Keratinocyte (primary cell): Measurements from ENCODE around the gene NFATC1. TPM values are rescaled to one million over a fixed set of nuclear protein-coding genes. Genes with fewer than 3 reads are reported as not detected.

ENCODE experiments used
- DNase-seq: peaks from one replicate; pipeline ENCODE4 v3.0.0-alpha.2; 2011; ENCODE audit warnings: low read depth, missing footprints, low spot score
- FAIRE-seq: peaks from 2 replicates; lab custom pipeline; 2011; peaks lifted over from hg19 to GRCh38; lab: Jason Lieb, UNC
- H2AFZ ChIP-seq: 2 replicates; pipeline ENCODE4 v1.6.0; 2012; ENCODE audit warnings: low read length, control low read depth, inconsistent platforms; ENCODE audit not compliant: control insufficient read depth
- H3K27ac ChIP-seq: 2 replicates; pipeline ENCODE4 v1.5.1; 2011; ENCODE audit warnings: low read length; ENCODE audit not compliant: control insufficient read depth, insufficient read depth
- H3K27me3 ChIP-seq: 3 replicates; pipeline ENCODE4 v1.6.0; 2011; ENCODE audit warnings: low read length; ENCODE audit not compliant: control insufficient read depth, insufficient read depth; ENCODE audit errors: extremely low read depth
- H3K36me3 ChIP-seq, 2 experiments: 2 replicates in 1 of 2; 3 replicates in 1 of 2; pipeline ENCODE4 v1.5.1; 2011; ENCODE audit warnings: low read length in 2 of 2, mild to moderate bottlenecking in 1 of 2; ENCODE audit not compliant: control insufficient read depth in 2 of 2, insufficient read depth in 2 of 2; ENCODE audit errors: extremely low read depth in 1 of 2
- H3K4me1 ChIP-seq: 3 replicates; pipeline ENCODE4 v1.5.1; 2011; ENCODE audit warnings: low read length; ENCODE audit not compliant: control insufficient read depth, insufficient read depth; ENCODE audit errors: extremely low read depth
- H3K4me2 ChIP-seq: 3 replicates; pipeline ENCODE4 v1.6.0; 2011; ENCODE audit warnings: low read depth, low read length; ENCODE audit not compliant: control insufficient read depth, insufficient read depth; ENCODE audit errors: extremely low read depth
- H3K4me3 ChIP-seq, 3 experiments: fragments of 200-600 bp in 1 of 3; sonication (generic) in 1 of 3; 2 replicates in 2 of 3; 3 replicates in 1 of 3; pipeline ENCODE4 v1.5.1; 2011 to 2016; ENCODE audit warnings: low read length in 3 of 3, mild to moderate bottlenecking in 3 of 3, control low read depth in 2 of 3, inconsistent platforms in 1 of 3, low read depth in 1 of 3, mixed read lengths in 1 of 3, mixed run types in 1 of 3, moderate library complexity in 1 of 3; ENCODE audit not compliant: control insufficient read depth in 2 of 3, insufficient read depth in 2 of 3; ENCODE audit errors: extremely low read depth in 1 of 3
- H3K79me2 ChIP-seq: 2 replicates; pipeline ENCODE4 v1.6.0; 2012; ENCODE audit warnings: low read length; ENCODE audit not compliant: control insufficient read depth, insufficient read depth
- H3K9ac ChIP-seq: 3 replicates; pipeline ENCODE4 v1.6.0; 2011; ENCODE audit warnings: low read length; ENCODE audit not compliant: control insufficient read depth, insufficient read depth; ENCODE audit errors: extremely low read depth
- H3K9me1 ChIP-seq: 3 replicates; pipeline ENCODE4 v1.6.0; 2011; ENCODE audit warnings: low read length; ENCODE audit not compliant: control insufficient read depth, insufficient read depth; ENCODE audit errors: extremely low read depth
- H3K9me3 ChIP-seq: 2 replicates; pipeline ENCODE4 v1.5.1; 2012; ENCODE audit warnings: low read depth, low read length; ENCODE audit not compliant: control insufficient read depth
- H4K20me1 ChIP-seq: 3 replicates; pipeline ENCODE4 v1.6.0; 2011; ENCODE audit warnings: low read length; ENCODE audit not compliant: control insufficient read depth, insufficient read depth; ENCODE audit errors: extremely low read depth
- CTCF ChIP-seq, 3 experiments: IDR thresholded peaks in 1 of 3; conservative IDR thresholded peaks in 1 of 3; optimal IDR thresholded peaks in 1 of 3; 2 replicates in 2 of 3; 3 replicates in 1 of 3; pipeline versions ENCODE3 to v1.5.1; 2011; ENCODE audit warnings: low read length in 3 of 3, mild to moderate bottlenecking in 3 of 3, moderate library complexity in 2 of 3, control low read depth in 1 of 3, inconsistent platforms in 1 of 3; ENCODE audit not compliant: insufficient read depth in 2 of 3; ENCODE audit errors: extremely low read depth in 1 of 3
- EZH2 ChIP-seq: IDR thresholded peaks from one replicate; pipeline ENCODE4 v1.6.1; 2012; ENCODE audit warnings: inconsistent platforms, mild to moderate bottlenecking, low read length, moderate library complexity
- dilution Hi-C: fragments of 300-500 bp; cut with MboI; formaldehyde crosslinking; loops from one replicate; pipeline ENCODE4 v1.7.0; 2020; ENCODE audit warnings: low sequenced_read_pairs; ENCODE audit not compliant: extremely low pct_ligation_motif_present
- polyA plus RNA-seq, 5 experiments: library from polyadenylated mRNA; depleted of rRNA in 3 of 5; stranded (reverse) in 3 of 5; stranded (forward) in 1 of 5; unstranded in 1 of 5; fragments of >200 nt; gene quantifications; 1 replicate in 1 of 5; 2 replicates in 3 of 5; 3 replicates in 1 of 5; pipeline versions ENCODE4 v1.2.1 to v1.2.3, GENCODE V29; 2011 to 2012; ENCODE audit warnings: missing spikeins in 2 of 5, low read depth in 1 of 5, low replicate concordance in 1 of 5

The NFATC1 gene
- polyA plus RNA-seq, 1 donor (not counting 4 experiments of a cell fraction or from before 2014, with no cell fraction given), result 0.77 TPM

- Histone ChIP-seq H3K27ac (no peak overlapping the region), H2AFZ (no peak overlapping the region), H3K4me3 (no peak overlapping the region), H3K9me1 (no peaks in the 10 kb centered on the region), H3K9ac (no peak overlapping the region), H3K4me1 (no peaks in the 10 kb centered on the region), H3K79me2 (no peaks in the 10 kb centered on the region), H3K9me3 (no peaks in the 10 kb centered on the region), H3K4me2 (no peak overlapping the region), H4K20me1 (no peaks in the 10 kb centered on the region), H3K27me3 (peaks cover 26% of the 10 kb centered on the region), H3K36me3 (no peaks in the 10 kb centered on the region)
- no peak for DNase-seq
- no peak for FAIRE-seq
- dilution Hi-C loops, result no loop called here
- TF ChIP-seq EZH2 (no peak), CTCF (optimal IDR thresholded peaks at IDR 0.05 in 1 of 3, IDR thresholded peaks at IDR 0.05 in 1 of 3, conservative IDR thresholded peaks at IDR 0.05 in 1 of 3; ENCODE audit: extremely low read depth in 1 of 3, insufficient read depth in 2 of 3, low read length in 3 of 3) (no peak)
Observed at GRCh38 chr18:79401494-79402208, 5.9 kb downstream of the NFATC1 start.

- H3K4me1 ChIP-seq, result no peaks in the 10 kb centered on the region
- H3K4me2 ChIP-seq, result no peak overlapping the region
- no peaks in the 10 kb centered on the region for H3K9me1 ChIP-seq
- no peak overlapping the region for H3K27ac ChIP-seq
- H3K9ac ChIP-seq, result no peak overlapping the region
- peaks cover 20% of the 10 kb centered on the region for H3K27me3 ChIP-seq
- no peaks in the 10 kb centered on the region for H4K20me1 ChIP-seq
- DNase-seq, result no peak
- no peak overlapping the region for H2AFZ ChIP-seq
- H3K4me3 ChIP-seq, result no peak overlapping the region
- no peaks in the 10 kb centered on the region for H3K9me3 ChIP-seq
- TF ChIP-seq CTCF (optimal IDR thresholded peaks at IDR 0.05 in 1 of 3, IDR thresholded peaks at IDR 0.05 in 1 of 3, conservative IDR thresholded peaks at IDR 0.05 in 1 of 3; ENCODE audit: extremely low read depth in 1 of 3, insufficient read depth in 2 of 3, low read length in 3 of 3) (no peak), EZH2 (no peak)
- no peaks in the 10 kb centered on the region for H3K36me3 ChIP-seq
- no peak for FAIRE-seq
- dilution Hi-C loops, result no loop called here
- no peaks in the 10 kb centered on the region for H3K79me2 ChIP-seq
Observed at GRCh38 chr18:79402209-79402576, 6.5 kb downstream of the NFATC1 start.
